ENCODE data around the gene SH3TC1.

Gene SH3TC1

GRCh38 chr4:8247047-8247930 is 48.2 kb downstream of the SH3TC1 start:
- no peak for DNase-seq

GRCh38 chr4:8248091-8248490 is 49.0 kb downstream of the SH3TC1 start:
- no peak for DNase-seq

GRCh38 chr4:8250227-8250626 is 51.1 kb downstream of the SH3TC1 start:
- no peak for DNase-seq

- no peak for DNase-seq
These were observed 51.5 kb downstream of the SH3TC1 start for GRCh38 chr4:8250637-8251036.

GRCh38 chr4:8251110-8251883 is 52.2 kb downstream of the SH3TC1 start:
- DNase-seq: no peak

GRCh38 chr4:8252301-8253173 is 53.4 kb downstream of the SH3TC1 start:
- no peak for DNase-seq

GRCh38 chr4:8254076-8254475 is 55.0 kb downstream of the SH3TC1 start:
- no peak for DNase-seq

GRCh38 chr4:8255698-8256441 is 56.8 kb downstream of the SH3TC1 start:
- DNase-seq: no peak

- no peak for DNase-seq
These were observed 58.8 kb downstream of the SH3TC1 start for GRCh38 chr4:8257854-8258253.

GRCh38 chr4:8258552-8259212 is 59.6 kb downstream of the SH3TC1 start:
- DNase-seq: no peak

- DNase-seq: no peak
These were observed 60.8 kb downstream of the SH3TC1 start for GRCh38 chr4:8259743-8260430.

- no peak for DNase-seq
These were observed 61.6 kb downstream of the SH3TC1 start for GRCh38 chr4:8260656-8261111.

GRCh38 chr4:8261851-8262535 is 62.9 kb downstream of the SH3TC1 start:
- no peak for DNase-seq

GRCh38 chr4:8262637-8263322 is 63.7 kb downstream of the SH3TC1 start:
- DNase-seq: no peak

GRCh38 chr4:8263397-8263796 is 64.3 kb downstream of the SH3TC1 start:
- no peak for DNase-seq

- DNase-seq: no peak
These were observed 65.0 kb downstream of the SH3TC1 start for GRCh38 chr4:8264106-8264505.

- DNase-seq: no peak
These were observed 66.3 kb downstream of the SH3TC1 start for GRCh38 chr4:8265171-8265929.

GRCh38 chr4:8266088-8266487 is 67.0 kb downstream of the SH3TC1 start:
- DNase-seq: no peak

GRCh38 chr4:8266508-8266907 is 67.4 kb downstream of the SH3TC1 start:
- no peak for DNase-seq

Data from NCI-H1417 treated with DMSO at 0.1 percent for 48 hours (cell line).